Inferior parietal cortex (tissue), 1 donor: ENCODE measurements around the gene IGSF9B.

Source experiments
- DNase-seq: peaks from one replicate; pipeline ENCODE4 v3.0.0-alpha.2; 2016; ENCODE audit errors: extremely low spot score

The IGSF9B gene

DNA sequence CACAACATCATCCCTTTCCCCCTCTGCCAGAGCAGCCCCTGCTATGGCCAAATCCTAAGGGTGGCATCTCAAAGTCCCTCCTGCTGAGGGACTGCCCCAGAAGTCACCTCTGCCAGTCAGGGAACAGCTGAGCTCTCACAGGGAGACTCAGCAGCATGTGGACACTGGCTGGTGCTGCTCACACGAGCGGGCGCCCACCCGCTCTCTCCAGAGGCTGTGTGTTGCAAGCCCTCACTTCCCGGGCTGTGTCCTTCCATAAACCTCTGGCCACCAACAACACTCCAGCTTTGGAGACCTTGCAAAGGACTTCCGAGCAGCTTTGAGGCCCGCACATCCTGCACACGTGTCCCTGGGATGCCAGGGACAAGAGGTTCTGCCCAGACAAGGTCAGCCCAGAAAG lies 2.8 kb downstream of the IGSF9B start:
- no peak for DNase-seq

DNA sequence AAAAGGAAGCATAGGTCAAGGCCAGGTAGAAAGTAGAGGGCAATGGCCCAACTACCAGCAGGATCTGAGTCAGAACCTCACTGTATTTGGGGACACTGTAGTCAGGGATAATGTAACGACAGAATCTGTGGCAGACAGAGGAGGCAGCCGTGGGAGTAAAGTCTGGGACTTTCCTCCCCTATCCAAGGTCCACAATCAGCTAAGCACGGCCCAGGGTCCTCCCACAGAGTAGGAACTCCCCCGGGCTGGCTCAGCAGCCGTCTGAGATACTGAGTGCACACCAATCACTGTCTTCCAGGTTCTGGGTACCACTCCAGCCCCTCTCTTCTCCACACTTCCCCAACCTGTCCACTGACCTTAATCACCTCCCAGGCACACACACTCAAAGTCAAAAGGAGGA lies 3.2 kb downstream of the IGSF9B start:
- DNase-seq, result no peak

GRCh38 chr11:133952199-133953190 lies 4.3 kb downstream of the IGSF9B start:
- no peak for DNase-seq

DNA sequence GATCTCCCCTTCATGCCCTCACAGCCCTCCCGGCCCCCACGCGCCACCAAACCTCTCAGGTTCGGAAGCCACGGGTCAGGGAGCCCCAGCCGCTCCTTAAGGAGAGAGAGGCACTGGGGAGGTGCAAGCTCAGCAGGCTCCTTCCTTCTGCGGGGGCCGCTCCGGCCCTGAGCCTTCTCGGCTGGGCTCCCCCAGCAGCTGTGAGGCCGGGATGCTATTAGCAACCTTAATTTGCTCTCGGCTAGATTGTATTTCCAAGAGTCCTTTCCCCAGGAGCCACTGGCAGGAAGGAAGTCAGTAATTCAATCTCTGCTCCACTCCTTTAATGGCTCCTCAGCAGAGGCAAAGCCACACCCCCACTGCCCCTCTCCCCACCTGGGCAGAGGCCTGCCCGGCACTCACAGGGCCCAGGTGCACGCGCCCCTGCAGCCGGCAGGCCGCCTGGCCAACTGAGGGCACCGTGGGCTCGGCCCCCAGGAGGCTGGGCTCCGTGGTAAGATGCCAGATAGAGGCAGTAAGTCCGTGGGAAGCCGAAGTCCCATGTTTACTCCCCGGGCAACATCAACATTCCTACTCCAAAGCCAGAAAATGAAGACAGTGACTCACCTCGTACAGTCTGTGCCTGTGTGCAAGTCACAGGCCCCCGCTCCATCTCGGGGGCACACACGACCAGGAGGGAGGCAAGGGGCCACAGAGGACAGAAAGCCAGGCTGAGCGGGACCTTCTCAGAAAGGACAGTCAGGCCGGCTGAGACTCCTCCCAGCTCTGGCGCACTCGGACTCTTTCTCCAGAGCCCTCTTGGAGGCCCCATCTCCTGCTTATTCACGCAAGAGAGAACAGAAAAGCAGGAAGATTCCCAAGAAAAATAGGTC lies 5.2 kb downstream of the IGSF9B start:
- DNase-seq, result no peak

DNA sequence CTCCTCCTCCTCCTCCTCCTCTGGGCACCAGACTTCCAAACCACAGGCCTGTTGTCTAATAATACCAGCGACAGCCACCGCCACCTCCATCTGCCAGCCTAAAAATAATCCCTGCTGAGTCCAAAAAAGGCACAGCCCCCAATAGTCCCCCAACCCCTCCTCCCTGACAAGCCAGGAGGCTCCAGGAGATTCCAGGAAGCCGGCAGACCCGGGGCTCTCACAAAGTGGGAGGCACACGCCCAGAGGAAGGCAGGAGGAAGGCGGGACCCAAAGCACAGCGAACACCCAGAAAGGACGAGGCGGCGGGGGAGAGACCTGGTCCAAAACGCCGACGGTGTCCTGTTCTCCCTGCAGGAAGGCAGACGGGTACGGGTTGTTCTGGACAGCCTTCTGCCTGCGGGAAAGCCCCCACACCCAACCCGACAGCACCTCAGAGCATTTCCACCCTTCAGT lies 5.9 kb downstream of the IGSF9B start:
- no peak for DNase-seq

GRCh38 chr11:133950421-133950820 lies 6.3 kb downstream of the IGSF9B start:
- no peak for DNase-seq

- no peak for DNase-seq
These were observed 7.6 kb downstream of the IGSF9B start for GRCh38 chr11:133949129-133949528.

GRCh38 chr11:133948711-133949110 lies 8.1 kb downstream of the IGSF9B start:
- DNase-seq, result no peak

GRCh38 chr11:133947321-133947756 lies 9.4 kb downstream of the IGSF9B start:
- no peak for DNase-seq

DNA sequence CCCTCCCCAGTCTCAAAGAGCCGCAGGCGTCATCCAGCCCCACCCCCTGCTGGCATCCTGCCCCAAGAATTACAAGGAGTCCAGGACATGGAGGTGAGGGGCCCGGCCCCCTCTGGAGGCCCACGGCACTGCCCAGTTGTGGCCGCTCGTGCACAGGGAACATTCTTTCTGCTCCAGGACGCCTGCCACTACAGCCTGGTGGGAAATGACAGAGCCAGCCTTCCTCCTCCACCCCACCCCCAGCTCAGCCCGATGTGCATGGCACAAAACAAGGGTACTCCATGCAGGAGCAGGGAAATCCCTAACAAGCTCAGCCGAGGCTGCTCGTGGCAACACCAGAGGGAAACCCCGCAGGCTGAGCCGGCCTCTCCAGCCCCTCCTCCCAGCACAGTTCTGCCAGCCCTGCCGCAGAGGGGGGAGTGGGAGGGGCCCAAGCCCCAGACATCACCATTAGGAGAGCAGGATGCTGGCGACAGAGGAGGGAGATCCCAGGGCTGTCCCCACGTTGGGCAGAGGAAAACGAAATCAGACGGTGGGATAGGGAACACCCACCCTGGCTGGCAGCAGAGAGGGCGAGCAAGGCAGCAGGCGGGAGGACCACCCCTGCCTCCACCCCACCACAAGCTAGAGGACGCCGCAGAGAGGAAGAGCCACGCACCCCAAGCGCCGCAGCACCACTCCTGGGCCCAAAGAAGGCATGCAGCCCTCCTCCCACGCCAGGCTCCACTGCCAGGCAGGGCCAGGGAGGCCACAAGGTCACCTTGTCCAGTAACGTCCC lies 10.0 kb downstream of the IGSF9B start:
- DNase-seq, result no peak

DNA sequence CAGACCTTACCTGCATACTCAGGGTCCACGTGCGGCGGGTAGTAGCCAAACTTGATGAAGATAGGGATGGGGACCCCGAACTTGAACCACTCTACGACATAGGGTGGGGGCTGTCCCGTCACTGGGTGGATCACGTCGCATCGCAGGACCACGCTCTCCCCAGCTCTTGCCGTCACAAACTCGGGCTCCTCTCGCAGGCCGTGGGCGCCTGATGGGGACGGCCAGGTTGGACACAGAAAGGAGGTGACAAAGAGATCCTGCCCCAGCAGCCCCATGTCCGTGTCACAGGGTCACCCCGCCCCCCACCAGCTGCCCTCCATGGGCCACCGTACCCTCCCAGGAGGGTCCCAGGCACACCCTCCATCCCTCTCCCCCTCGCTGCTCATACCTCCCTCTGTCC lies 10.7 kb downstream of the IGSF9B start:
- DNase-seq, result no peak

DNA sequence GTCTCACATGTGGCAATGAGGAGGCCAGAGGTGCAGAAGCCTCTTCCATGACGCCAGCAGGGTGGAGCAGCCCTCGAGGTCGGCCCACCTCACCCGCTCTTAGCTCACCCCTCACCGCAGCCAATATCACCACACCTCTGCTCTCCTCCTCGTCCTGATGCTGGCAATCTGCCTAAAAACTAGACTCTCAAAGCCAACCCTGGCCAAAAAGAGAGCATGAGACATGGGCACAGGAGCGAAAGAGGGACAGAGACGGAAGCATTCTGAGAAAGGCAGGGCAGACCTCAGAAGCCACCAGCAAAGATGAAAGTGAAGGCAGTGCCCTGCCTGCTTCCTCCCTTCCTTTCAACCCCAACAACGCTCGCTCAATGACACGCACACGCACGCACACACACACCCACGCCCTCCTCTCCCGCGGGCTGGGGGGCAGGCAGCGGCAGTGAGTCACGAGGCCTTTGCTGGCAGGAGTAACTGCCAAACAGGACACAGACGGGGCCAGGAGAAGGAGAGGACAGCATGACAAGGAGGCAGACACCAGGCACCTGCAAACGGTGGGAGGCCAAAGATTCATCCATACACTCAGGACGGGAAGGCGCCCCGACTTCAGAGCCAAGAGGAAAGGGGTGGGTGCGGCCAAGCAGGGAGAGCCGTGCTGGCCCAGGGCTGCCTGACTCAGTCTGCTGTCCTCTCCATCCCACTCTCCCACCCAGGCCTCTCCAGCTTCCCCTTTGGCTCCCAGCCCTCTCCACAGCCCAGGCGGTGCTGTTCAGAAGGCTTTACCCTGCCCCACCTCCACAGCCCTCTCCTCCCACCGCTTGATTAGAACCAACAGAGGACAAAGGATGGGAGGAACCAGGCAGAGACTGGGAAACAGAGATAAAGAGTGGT lies 11.4 kb downstream of the IGSF9B start:
- DNase-seq, result no peak

GRCh38 chr11:133943950-133944698 lies 12.6 kb downstream of the IGSF9B start:
- no peak for DNase-seq

- no peak for DNase-seq
These were observed 14.2 kb downstream of the IGSF9B start for GRCh38 chr11:133942577-133942976.

DNA sequence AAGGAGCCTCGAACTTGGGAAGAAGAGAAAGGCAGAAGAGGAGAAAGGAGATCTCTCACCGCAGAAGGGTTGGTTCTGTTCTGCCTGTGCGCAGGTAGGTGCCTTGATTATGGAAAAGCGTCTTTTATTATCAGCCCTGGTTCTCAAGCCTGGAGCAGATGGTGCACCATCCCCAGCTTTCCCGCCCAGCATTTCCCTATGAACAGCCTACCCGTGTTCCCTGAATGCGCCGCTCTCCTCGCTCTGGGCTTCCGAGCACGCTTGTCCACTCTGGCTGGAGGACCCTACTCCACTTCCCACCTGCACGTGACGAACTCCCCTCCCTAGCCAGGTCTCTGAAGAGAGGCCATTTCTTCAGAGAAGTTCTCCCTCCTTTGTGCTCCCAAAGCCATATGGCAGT lies 15.2 kb downstream of the IGSF9B start:
- no peak for DNase-seq

- DNase-seq, result no peak
These were observed 16.7 kb downstream of the IGSF9B start for GRCh38 chr11:133940034-133940433.

DNA sequence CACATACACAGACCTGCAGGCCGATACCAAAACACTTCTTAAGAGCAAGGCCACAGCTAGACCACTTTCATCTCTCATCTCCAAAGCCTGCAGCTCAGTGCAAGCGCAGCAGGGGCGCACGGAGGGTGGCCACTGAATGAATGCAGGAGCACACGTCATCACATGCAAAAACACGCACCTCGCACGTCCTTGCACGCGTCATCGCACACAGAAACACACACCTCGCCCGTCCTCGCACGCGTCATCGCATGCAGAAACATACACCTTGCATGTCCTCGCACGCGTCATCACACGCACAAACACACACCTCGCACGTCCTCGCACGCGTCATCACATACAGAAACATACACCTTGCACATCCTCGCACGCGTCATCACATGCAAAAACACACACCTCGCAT lies 17.2 kb downstream of the IGSF9B start:
- DNase-seq, result no peak

DNA sequence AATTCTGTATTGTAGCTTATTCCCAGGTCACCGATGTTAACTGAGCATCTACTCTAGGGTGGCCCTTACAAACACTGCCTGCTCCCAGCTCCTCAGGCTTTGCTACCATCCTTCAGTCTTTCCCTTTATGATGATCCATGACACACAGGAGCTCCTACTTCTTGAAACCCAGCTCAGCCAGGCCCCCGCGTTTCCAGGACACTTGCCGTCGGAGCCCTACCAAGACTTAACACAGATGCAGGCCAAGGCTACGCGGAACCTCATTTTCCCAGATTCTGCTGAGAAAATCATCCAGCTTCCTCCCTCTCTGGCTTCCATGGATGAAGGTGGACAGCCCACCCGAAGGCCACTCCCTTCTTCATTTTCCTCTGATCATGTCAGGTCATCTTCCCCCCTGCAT lies 18.6 kb downstream of the IGSF9B start:
- DNase-seq, result no peak

- no peak for DNase-seq
These were observed 19.3 kb downstream of the IGSF9B start for GRCh38 chr11:133937468-133937867.

- no peak for DNase-seq
These were observed 19.8 kb downstream of the IGSF9B start for GRCh38 chr11:133937015-133937414.
